Smooth muscle cell (in vitro differentiated cells): ENCODE data around the gene PLSCR5. TPM values are rescaled to one million over a fixed set of nuclear protein-coding genes. Genes with fewer than 3 reads are reported as not detected.

Experiments used
- DNase-seq: peaks from one replicate; lab custom pipeline; 2025; ENCODE audit not compliant: unreplicated experiment; lab: John Stamatoyannopoulos, UW
- H2AFZ ChIP-seq: fragments of 200-600 bp; sonication (generic); 2 replicates; pipeline ENCODE4 v1.6.0; 2016; ENCODE audit warnings: antibody characterized with exemption, low read depth, mild to moderate bottlenecking
- H3F3A ChIP-seq: fragments of 200-600 bp; sonication (generic); 2 replicates; pipeline ENCODE4 v1.6.0; 2017; ENCODE audit warnings: antibody characterized with exemption, low read depth
- H3K27ac ChIP-seq: fragments of 200-600 bp; sonication (generic); 2 replicates; pipeline ENCODE4 v1.5.1; 2016; ENCODE audit warnings: low read depth, mild to moderate bottlenecking
- H3K27me3 ChIP-seq: fragments of 200-600 bp; sonication (generic); 2 replicates; pipeline ENCODE4 v1.6.1; 2016; ENCODE audit warnings: low read depth, mild to moderate bottlenecking
- H3K36me3 ChIP-seq: fragments of 200-600 bp; sonication (generic); 2 replicates; pipeline ENCODE4 v1.5.1; 2016; ENCODE audit warnings: low read depth
- H3K4me1 ChIP-seq: fragments of 200-600 bp; sonication (generic); 2 replicates; pipeline ENCODE4 v1.5.1; 2016; ENCODE audit warnings: low read depth
- H3K4me2 ChIP-seq: fragments of 200-600 bp; sonication (generic); 2 replicates; pipeline ENCODE4 v1.6.0; 2016; ENCODE audit warnings: mild to moderate bottlenecking
- H3K4me3 ChIP-seq: fragments of 200-600 bp; sonication (generic); 2 replicates; pipeline ENCODE4 v1.5.1; 2016; ENCODE audit warnings: mild to moderate bottlenecking
- H3K79me2 ChIP-seq: fragments of 200-600 bp; sonication (generic); 2 replicates; pipeline ENCODE4 v1.6.0; 2016; ENCODE audit warnings: low read depth, mild to moderate bottlenecking
- H3K9ac ChIP-seq: fragments of 200-600 bp; sonication (generic); 2 replicates; pipeline ENCODE4 v1.6.0; 2016; ENCODE audit warnings: low read depth
- H3K9me3 ChIP-seq: fragments of 200-600 bp; sonication (generic); replicated peaks from 2 replicates; pipeline ENCODE4 v1.5.1; 2016; ENCODE audit warnings: low read depth
- H4K20me1 ChIP-seq: fragments of 200-600 bp; sonication (generic); 2 replicates; pipeline ENCODE4 v1.6.0; 2016; ENCODE audit warnings: low read depth
- WGBS: methylation state at CpG from one replicate; pipeline ENCODE4 v1.1.7; 2016; ENCODE audit warnings: low lambda C conversion rate; 5-methylcytosine and 5-hydroxymethylcytosine counted together
- polyA plus RNA-seq: library from polyadenylated mRNA; unstranded; fragments of >200 nt; fragmentation: Nextera tagmentation; extraction: Ambion mirVana; gene quantifications from 2 replicates; pipeline ENCODE4 v1.2.1, GENCODE V29; 2016
- total RNA-seq: library from RNA; depleted of rRNA; stranded (reverse); fragments of >200 nt; gene quantifications from 2 replicates; pipeline ENCODE4 v1.2.3, GENCODE V29; 2014
- TF ChIP-seq, protein P1 (sequence below): fragments of 200-600 bp; sonication (generic); IDR thresholded peaks from 2 replicates; pipeline ENCODE4 v1.5.1; 2017; ENCODE audit warnings: borderline replicate concordance, mild to moderate bottlenecking, antibody characterized with exemption; ENCODE audit not compliant: insufficient read depth, poor library complexity, severe bottlenecking

PLSCR5 gene
- total and polyA plus RNA-seq, 2 experiments from 2014 or later, result 0.49 TPM; not detected in 1

- Histone ChIP-seq H3F3A (no peaks in the 10 kb centered on the region), H3K27ac (no peak overlapping the region), H3K4me3 (no peak overlapping the region), H3K4me2 (no peak overlapping the region), H3K9ac (no peak overlapping the region), H3K79me2 (no peaks in the 10 kb centered on the region), H3K4me1 (no peaks in the 10 kb centered on the region), H4K20me1 (no peaks in the 10 kb centered on the region), H3K27me3 (no peaks in the 10 kb centered on the region), H3K9me3 (no peaks in the 10 kb centered on the region), H2AFZ (no peak overlapping the region), H3K36me3 (no peaks in the 10 kb centered on the region)
- no peak for DNase-seq
- 84% methylated on average over 3 of the region's 3 CpGs for WGBS
- TF ChIP-seq, protein P1, sequence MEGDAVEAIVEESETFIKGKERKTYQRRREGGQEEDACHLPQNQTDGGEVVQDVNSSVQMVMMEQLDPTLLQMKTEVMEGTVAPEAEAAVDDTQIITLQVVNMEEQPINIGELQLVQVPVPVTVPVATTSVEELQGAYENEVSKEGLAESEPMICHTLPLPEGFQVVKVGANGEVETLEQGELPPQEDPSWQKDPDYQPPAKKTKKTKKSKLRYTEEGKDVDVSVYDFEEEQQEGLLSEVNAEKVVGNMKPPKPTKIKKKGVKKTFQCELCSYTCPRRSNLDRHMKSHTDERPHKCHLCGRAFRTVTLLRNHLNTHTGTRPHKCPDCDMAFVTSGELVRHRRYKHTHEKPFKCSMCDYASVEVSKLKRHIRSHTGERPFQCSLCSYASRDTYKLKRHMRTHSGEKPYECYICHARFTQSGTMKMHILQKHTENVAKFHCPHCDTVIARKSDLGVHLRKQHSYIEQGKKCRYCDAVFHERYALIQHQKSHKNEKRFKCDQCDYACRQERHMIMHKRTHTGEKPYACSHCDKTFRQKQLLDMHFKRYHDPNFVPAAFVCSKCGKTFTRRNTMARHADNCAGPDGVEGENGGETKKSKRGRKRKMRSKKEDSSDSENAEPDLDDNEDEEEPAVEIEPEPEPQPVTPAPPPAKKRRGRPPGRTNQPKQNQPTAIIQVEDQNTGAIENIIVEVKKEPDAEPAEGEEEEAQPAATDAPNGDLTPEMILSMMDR, result no peak
Measured at GRCh38 chr3:146569314-146569713, 35.8 kb downstream of the PLSCR5 start.

- TF ChIP-seq, protein P1, result no peak
- Histone ChIP-seq H3K27ac (no peak overlapping the region), H3K4me2 (no peak overlapping the region), H3K4me1 (no peaks in the 10 kb centered on the region), H3K4me3 (no peak overlapping the region), H3K9me3 (no peaks in the 10 kb centered on the region), H3K79me2 (no peaks in the 10 kb centered on the region), H3K9ac (no peak overlapping the region), H3F3A (no peaks in the 10 kb centered on the region), H3K27me3 (no peaks in the 10 kb centered on the region), H3K36me3 (no peaks in the 10 kb centered on the region), H2AFZ (no peak overlapping the region), H4K20me1 (no peaks in the 10 kb centered on the region)
- no peak for DNase-seq
Measured at GRCh38 chr3:146566138-146566537, 39.0 kb downstream of the PLSCR5 start.

GRCh38 chr3:146561879-146562278, 43.3 kb downstream of the PLSCR5 start:
- H3K9ac ChIP-seq, result no peak overlapping the region
- 95% methylated on average over 1 of the region's 1 CpG for WGBS
- no peak for DNase-seq
- no peaks in the 10 kb centered on the region for H3K79me2 ChIP-seq
- no peaks in the 10 kb centered on the region for H3K9me3 ChIP-seq
- H3F3A ChIP-seq, result no peaks in the 10 kb centered on the region
- no peak overlapping the region for H2AFZ ChIP-seq
- H3K4me3 ChIP-seq, result no peak overlapping the region
- no peaks in the 10 kb centered on the region for H3K4me1 ChIP-seq
- H4K20me1 ChIP-seq, result no peaks in the 10 kb centered on the region
- no peak overlapping the region for H3K4me2 ChIP-seq
- H3K36me3 ChIP-seq, result no peaks in the 10 kb centered on the region
- no peak overlapping the region for H3K27ac ChIP-seq
- no peaks in the 10 kb centered on the region for H3K27me3 ChIP-seq
- TF ChIP-seq, protein P1, result no peak

GRCh38 chr3:146561463-146561862, 43.7 kb downstream of the PLSCR5 start:
- no peaks in the 10 kb centered on the region for H3K4me1 ChIP-seq
- H3K4me2 ChIP-seq, result no peak overlapping the region
- H2AFZ ChIP-seq, result no peak overlapping the region
- no peaks in the 10 kb centered on the region for H4K20me1 ChIP-seq
- H3K4me3 ChIP-seq, result no peak overlapping the region
- no peak for DNase-seq
- H3K9ac ChIP-seq, result no peak overlapping the region
- no peaks in the 10 kb centered on the region for H3K79me2 ChIP-seq
- H3K27ac ChIP-seq, result no peak overlapping the region
- H3K9me3 ChIP-seq, result no peaks in the 10 kb centered on the region
- H3F3A ChIP-seq, result no peaks in the 10 kb centered on the region
- TF ChIP-seq, protein P1, result no peak
- no peaks in the 10 kb centered on the region for H3K27me3 ChIP-seq
- no peaks in the 10 kb centered on the region for H3K36me3 ChIP-seq
- WGBS, result 100% methylated on average over 1 of the region's 1 CpG
